Suprapubic skin (tissue), 4 donors: Measurements from ENCODE around the gene MGARP. TPM values are rescaled to one million over a fixed set of nuclear protein-coding genes. Genes with fewer than 3 reads are reported as not detected.

Source experiments
- DNase-seq, 2 donors: peaks; one replicate each; pipeline ENCODE4 v3.0.0-alpha.2; 2019; ENCODE audit warnings: low spot score in 2 of 2
- H3K27ac ChIP-seq: fragments of 200-600 bp; sonication (generic); one replicate; pipeline ENCODE4 v1.5.1; 2019
- H3K27me3 ChIP-seq: fragments of 200-600 bp; sonication (generic); one replicate; pipeline ENCODE4 v1.5.1; 2019
- H3K36me3 ChIP-seq: fragments of 200-600 bp; sonication (generic); one replicate; pipeline ENCODE4 v1.5.1; 2019
- H3K4me1 ChIP-seq: fragments of 200-600 bp; sonication (generic); one replicate; pipeline ENCODE4 v1.5.1; 2019
- H3K4me3 ChIP-seq: fragments of 200-600 bp; sonication (generic); one replicate; pipeline ENCODE4 v1.5.1; 2019; ENCODE audit warnings: mild to moderate bottlenecking
- H3K9me3 ChIP-seq: fragments of 200-600 bp; sonication (generic); one replicate; pipeline ENCODE4 v1.5.1; 2019
- EP300 ChIP-seq: sonication (generic); formaldehyde crosslinking; IDR thresholded peaks from one replicate; pipeline ENCODE4 v1.6.1; 2017; ENCODE audit warnings: antibody characterized with exemption
- POLR2A ChIP-seq, 2 donors: fragments of 450-650 bp; IDR thresholded peaks; one replicate each; pipeline ENCODE4 v1.6.1; 2017; ENCODE audit warnings: antibody characterized with exemption in 2 of 2, mild to moderate bottlenecking in 2 of 2, moderate library complexity in 2 of 2
- POLR2AphosphoS5 ChIP-seq, 3 donors: sonication (generic); formaldehyde crosslinking; IDR thresholded peaks; one replicate each; pipeline ENCODE4 v1.6.1; 2017; ENCODE audit warnings: antibody characterized with exemption in 3 of 3
- WGBS: methylation state at CpG from one replicate; pipeline ENCODE4 v1.1.5; 2018; 5-methylcytosine and 5-hydroxymethylcytosine counted together
- total RNA-seq, 4 donors: library from RNA; depleted of rRNA; stranded (reverse); fragments of >200 nt; gene quantifications; one replicate each; pipeline ENCODE4 v1.1.0, GENCODE V29; 2016
- TF ChIP-seq, protein P1 (sequence below), 2 donors: fragments of 200-600 bp in 1 of 2; fragments of 450-650 bp in 1 of 2; sonication (generic) in 1 of 2; IDR thresholded peaks; one replicate each; pipeline ENCODE4 v1.5.1; 2016 to 2019; ENCODE audit warnings: antibody characterized with exemption in 2 of 2, mild to moderate bottlenecking in 1 of 2, moderate library complexity in 1 of 2

Gene MGARP
- total RNA-seq, 4 donors from 2014 or later = 0.36 to 0.60 TPM; not detected in 2

DNA sequence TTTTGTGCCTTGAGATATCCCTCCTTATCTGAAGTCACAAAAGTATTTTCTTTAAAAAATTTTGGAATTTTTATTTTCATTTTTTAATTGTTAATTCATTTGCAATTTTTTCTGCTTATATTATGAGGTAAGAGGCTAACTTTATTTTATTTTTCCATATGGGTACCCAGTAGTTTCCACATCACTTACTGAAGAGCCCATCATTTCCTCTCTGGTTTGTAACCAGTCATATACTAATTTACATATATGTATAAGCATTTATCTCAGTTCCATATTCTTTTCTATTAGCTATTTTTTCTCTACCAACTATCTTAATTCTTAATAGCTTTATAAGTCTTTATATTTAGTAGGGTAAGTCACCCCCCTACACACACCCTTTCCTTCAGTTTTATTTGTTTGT, 27.0 kb downstream of the MGARP start:
- TF ChIP-seq POLR2AphosphoS5 (IDR thresholded peaks at IDR 0.05) (no peak), EP300 (no peak), POLR2A (IDR thresholded peaks at IDR 0.05) (no peak)
- TF ChIP-seq, protein P1, sequence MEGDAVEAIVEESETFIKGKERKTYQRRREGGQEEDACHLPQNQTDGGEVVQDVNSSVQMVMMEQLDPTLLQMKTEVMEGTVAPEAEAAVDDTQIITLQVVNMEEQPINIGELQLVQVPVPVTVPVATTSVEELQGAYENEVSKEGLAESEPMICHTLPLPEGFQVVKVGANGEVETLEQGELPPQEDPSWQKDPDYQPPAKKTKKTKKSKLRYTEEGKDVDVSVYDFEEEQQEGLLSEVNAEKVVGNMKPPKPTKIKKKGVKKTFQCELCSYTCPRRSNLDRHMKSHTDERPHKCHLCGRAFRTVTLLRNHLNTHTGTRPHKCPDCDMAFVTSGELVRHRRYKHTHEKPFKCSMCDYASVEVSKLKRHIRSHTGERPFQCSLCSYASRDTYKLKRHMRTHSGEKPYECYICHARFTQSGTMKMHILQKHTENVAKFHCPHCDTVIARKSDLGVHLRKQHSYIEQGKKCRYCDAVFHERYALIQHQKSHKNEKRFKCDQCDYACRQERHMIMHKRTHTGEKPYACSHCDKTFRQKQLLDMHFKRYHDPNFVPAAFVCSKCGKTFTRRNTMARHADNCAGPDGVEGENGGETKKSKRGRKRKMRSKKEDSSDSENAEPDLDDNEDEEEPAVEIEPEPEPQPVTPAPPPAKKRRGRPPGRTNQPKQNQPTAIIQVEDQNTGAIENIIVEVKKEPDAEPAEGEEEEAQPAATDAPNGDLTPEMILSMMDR (IDR thresholded peaks at IDR 0.05) = no peak
- no peak overlapping the region for H3K27ac ChIP-seq
- H3K27me3 ChIP-seq = no peaks in the 10 kb centered on the region
- no peaks in the 10 kb centered on the region for H3K36me3 ChIP-seq
- H3K4me3 ChIP-seq = no peak overlapping the region
- DNase-seq = no peak
- H3K9me3 ChIP-seq = no peaks in the 10 kb centered on the region
- H3K4me1 ChIP-seq = peaks cover 2% of the 10 kb centered on the region

DNA sequence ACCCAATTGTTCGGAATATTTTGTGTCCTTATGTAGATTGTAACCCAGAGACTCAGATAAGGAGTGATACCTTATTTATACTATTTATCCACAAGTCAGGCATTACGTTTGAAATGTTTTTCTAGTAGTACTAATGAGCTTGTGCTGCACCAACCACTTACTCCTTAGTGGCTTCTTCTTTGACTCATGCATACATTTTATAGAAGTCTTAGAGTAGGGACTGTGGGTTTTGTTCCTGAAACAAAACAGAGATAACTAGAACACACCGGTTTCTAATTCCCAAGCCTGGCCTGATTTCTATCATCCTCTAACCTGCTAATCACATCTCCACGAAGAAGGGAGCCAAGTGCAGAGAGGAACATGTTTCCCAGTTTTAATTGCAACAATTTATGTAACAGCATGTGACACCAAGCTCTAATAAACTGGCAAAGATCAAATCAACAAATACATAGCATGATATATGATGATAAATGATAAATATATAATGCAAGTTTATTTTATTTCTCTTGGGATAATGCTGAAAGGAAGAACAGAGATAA, 32.3 kb downstream of the MGARP start:
- Histone ChIP-seq H3K27ac (no peak overlapping the region), H3K4me3 (no peak overlapping the region), H3K36me3 (no peaks in the 10 kb centered on the region), H3K9me3 (no peaks in the 10 kb centered on the region), H3K27me3 (no peaks in the 10 kb centered on the region), H3K4me1 (peaks cover 9% of the 10 kb centered on the region)
- TF ChIP-seq EP300 (no peak), POLR2A (IDR thresholded peaks at IDR 0.05) (no peak), POLR2AphosphoS5 (IDR thresholded peaks at IDR 0.05) (no peak)
- TF ChIP-seq, protein P1 (IDR thresholded peaks at IDR 0.05) = no peak
- WGBS = 48% methylated on average over 4 of the region's 4 CpGs
- no peak for DNase-seq

DNA sequence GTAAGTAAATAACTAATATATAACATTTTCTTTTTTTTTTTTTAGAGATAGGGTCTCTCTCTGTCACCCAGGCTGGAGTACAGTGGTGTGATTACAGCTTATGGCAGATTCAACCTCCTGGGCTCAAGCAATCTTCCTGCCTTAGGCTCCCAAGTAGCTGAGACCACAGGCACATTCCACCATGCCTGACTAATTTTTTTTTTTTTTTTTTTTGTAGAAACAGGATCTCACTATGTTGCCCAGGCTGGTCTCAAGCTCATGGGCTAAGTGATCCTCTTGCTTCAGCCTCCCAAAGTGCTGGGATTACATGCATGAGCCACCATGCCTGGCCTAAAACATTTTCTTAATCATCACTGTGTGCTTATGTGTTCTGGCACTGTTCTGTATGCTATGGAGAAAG, 32.8 kb downstream of the MGARP start:
- no peak for DNase-seq
- H3K9me3 ChIP-seq = no peaks in the 10 kb centered on the region
- H3K4me1 ChIP-seq = peaks cover 14% of the 10 kb centered on the region
- no peaks in the 10 kb centered on the region for H3K36me3 ChIP-seq
- H3K27me3 ChIP-seq = no peaks in the 10 kb centered on the region
- TF ChIP-seq, protein P1 (IDR thresholded peaks at IDR 0.05) = no peak
- no peak for TF ChIP-seq EP300
- no peak overlapping the region for H3K27ac ChIP-seq
- no peak overlapping the region for H3K4me3 ChIP-seq

DNA sequence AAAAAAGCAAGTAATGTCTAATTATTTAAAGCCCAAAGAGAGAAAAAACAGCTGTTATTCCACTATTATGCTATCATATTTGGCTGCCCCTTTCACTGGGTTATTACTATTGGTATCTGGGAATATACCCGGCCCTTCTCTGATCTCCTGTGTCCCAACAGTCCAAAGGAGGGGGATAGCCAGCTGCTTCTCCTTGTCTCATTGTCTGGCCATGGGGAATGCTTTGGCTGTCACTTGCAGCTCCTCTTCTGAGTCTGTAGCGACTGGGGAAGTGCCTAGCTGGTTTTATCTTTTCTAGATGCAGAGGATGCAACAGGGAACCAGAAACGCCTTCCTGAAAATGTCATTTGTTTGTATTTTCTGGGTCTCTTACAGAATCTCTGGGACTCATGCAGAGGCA, 33.9 kb downstream of the MGARP start:
- Histone ChIP-seq H3K9me3 (no peaks in the 10 kb centered on the region), H3K27me3 (no peaks in the 10 kb centered on the region), H3K4me3 (no peak overlapping the region), H3K4me1 (peaks cover 15% of the 10 kb centered on the region), H3K36me3 (no peaks in the 10 kb centered on the region), H3K27ac (no peak overlapping the region)
- no peak for DNase-seq
- TF ChIP-seq, protein P1 (IDR thresholded peaks at IDR 0.05) = no peak
- TF ChIP-seq EP300 (no peak), POLR2A (IDR thresholded peaks at IDR 0.05) (no peak), POLR2AphosphoS5 (IDR thresholded peaks at IDR 0.05) (no peak)
- WGBS = 65% methylated on average over 3 of the region's 3 CpGs

DNA sequence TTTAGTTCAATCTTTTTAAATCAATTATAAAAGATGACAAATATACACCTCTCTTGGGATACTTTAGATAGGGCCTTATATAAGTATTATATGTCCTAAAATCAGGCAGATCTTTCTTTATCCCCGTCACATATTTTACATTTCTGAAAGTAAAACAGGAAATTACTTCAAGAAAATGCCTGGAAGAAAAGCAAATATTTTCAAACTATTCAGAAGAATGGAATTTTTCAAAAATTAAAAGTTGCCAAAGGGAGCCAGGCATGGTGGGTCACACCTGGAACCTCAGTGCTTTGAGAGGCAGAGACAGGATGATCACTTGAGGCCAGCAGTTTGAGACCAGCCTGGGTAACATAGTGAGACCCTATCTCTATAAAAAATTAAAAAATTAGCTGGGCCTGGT, 34.4 kb downstream of the MGARP start:
- no peak for DNase-seq
- no peaks in the 10 kb centered on the region for H3K36me3 ChIP-seq
- H3K27ac ChIP-seq = no peak overlapping the region
- peaks cover 15% of the 10 kb centered on the region for H3K4me1 ChIP-seq
- no peak for TF ChIP-seq POLR2A (IDR thresholded peaks at IDR 0.05)
- no peak for TF ChIP-seq EP300
- TF ChIP-seq, protein P1 (IDR thresholded peaks at IDR 0.05) = no peak
- no peak for TF ChIP-seq POLR2AphosphoS5 (IDR thresholded peaks at IDR 0.05)
- H3K9me3 ChIP-seq = no peaks in the 10 kb centered on the region
- WGBS = 78% methylated on average over 1 of the region's 1 CpG
- no peaks in the 10 kb centered on the region for H3K27me3 ChIP-seq
- H3K4me3 ChIP-seq = no peak overlapping the region
